Fibroblast of lung (primary cell): Measurements from ENCODE around the gene RABEPK.

ENCODE experiments used
- EZH2 ChIP-seq: IDR thresholded peaks from 2 replicates; pipeline ENCODE4 v1.5.1; 2012; ENCODE audit warnings: low read length, control low read depth, mild to moderate bottlenecking; ENCODE audit errors: missing control alignments
- TF ChIP-seq, protein P1 (sequence below), 2 donors: IDR thresholded peaks in 1 of 2; conservative IDR thresholded peaks in 1 of 2; 1 replicate in 1 of 2; 2 replicates in 1 of 2; pipeline ENCODE4 v1.5.1; 2011 to 2012; ENCODE audit warnings: low read length in 2 of 2, control low read depth in 1 of 2, inconsistent platforms in 1 of 2, low read depth in 1 of 2, mild to moderate bottlenecking in 1 of 2

DNA sequence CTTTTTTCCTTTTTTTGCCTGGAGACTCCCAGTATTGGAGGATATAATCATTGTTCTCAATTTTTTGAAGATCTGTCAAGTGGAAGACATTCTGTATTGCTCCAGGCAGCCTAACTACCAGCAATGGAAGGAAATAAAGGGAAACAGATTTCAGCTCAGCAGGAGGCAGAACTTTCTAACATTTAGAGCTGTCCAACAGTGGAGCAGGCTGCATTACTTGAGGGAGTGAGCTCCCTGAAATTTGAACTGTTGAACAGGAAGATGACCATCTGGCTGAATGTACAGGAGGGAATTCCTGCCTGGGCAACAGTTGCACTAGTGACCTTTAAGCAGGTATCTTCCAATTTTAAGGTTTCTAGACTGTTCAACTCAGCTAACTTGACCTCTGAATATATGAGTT, 60.2 kb downstream of the RABEPK start:
- TF ChIP-seq, protein P1, sequence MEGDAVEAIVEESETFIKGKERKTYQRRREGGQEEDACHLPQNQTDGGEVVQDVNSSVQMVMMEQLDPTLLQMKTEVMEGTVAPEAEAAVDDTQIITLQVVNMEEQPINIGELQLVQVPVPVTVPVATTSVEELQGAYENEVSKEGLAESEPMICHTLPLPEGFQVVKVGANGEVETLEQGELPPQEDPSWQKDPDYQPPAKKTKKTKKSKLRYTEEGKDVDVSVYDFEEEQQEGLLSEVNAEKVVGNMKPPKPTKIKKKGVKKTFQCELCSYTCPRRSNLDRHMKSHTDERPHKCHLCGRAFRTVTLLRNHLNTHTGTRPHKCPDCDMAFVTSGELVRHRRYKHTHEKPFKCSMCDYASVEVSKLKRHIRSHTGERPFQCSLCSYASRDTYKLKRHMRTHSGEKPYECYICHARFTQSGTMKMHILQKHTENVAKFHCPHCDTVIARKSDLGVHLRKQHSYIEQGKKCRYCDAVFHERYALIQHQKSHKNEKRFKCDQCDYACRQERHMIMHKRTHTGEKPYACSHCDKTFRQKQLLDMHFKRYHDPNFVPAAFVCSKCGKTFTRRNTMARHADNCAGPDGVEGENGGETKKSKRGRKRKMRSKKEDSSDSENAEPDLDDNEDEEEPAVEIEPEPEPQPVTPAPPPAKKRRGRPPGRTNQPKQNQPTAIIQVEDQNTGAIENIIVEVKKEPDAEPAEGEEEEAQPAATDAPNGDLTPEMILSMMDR (conservative IDR thresholded peaks at IDR 0.05 in 1 of 2, IDR thresholded peaks at IDR 0.05 in 1 of 2; ENCODE audit: low read depth in 1 of 2, low read length in 2 of 2), result no peak
- no peak for TF ChIP-seq EZH2
